Mucosa of gallbladder (tissue), 1 donor: ENCODE data around the gene GRIK1. TPM values are rescaled to one million over a fixed set of nuclear protein-coding genes. Genes with fewer than 3 reads are reported as not detected.
"Not testable (repeated sequence)": the region's sequence is repeated elsewhere in the genome, so short reads cannot be mapped to it uniquely, and the experiment has no call there.

ENCODE experiments used
- DNase-seq: peaks from one replicate; pipeline ENCODE4 v3.0.0-alpha.2; 2020; ENCODE audit warnings: low spot score
- total RNA-seq: library from RNA; stranded (reverse); gene quantifications from one replicate; pipeline ENCODE4 v1.2.1, GENCODE V29; 2021
- donor health status: DM: no; HTN: no; CAD: no.

Gene GRIK1
- total RNA-seq, result not detected

DNA sequence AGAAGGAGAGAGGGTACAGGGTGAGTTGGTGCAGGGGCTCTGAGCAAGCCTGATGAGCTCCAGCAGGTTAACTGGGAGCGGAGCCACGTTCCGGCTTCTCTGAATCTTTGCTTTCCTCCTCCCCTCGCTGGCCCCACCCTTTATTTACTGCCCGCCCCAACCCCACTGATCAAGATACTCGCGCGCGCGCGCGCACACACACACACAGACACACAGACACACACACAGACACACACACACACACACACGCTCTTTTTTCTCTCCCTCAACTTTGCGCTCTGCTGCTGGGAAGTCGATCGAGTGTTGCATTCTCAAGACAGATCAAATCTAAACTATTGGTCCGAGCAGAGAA lies at the start of gene GRIK1:
TSS of gene GRIK1 (minus strand) at position 73 of the 352 bp plus-strand sequence.
- DNase-seq, result no peak

DNA sequence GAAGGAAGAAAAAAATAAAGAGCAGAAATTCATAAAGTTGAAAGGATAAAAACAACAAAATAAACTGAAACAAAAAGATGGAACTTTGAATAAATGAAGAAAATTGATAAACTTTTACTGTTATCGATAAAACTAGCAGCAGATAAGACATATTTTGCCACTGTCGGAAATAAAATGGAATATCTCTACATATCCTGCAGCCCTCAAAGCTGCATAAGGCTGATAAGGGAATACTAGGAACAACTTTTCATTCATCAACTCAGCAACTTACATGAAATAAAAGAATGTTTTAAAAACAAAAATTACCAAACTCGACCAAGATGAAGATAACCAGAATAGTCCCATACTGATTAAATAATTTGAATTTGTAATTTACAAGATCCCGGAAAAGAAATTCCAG lies 48.0 kb upstream of the GRIK1 start:
- DNase-seq, result no peak

DNA sequence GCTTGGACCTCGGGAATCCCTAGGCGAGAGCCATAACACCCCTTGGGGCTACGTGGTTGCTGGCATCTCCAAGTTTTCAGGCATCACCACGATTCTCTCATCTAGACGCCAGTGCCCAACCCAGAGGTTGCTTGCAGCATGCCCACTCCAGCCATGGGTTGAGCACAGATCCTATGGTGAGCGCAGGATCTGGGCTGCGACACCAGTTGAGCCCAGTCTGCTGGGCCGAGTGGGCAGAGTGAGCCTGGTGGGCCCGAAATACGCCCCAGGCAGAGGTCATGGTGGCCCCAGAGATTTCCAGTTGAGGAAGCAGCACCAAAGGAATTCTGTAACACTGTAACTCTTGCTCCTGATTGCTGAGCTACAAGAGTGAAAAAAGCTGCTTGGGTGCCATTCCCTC lies 46.1 kb upstream of the GRIK1 start:
- DNase-seq, result no peak

DNA sequence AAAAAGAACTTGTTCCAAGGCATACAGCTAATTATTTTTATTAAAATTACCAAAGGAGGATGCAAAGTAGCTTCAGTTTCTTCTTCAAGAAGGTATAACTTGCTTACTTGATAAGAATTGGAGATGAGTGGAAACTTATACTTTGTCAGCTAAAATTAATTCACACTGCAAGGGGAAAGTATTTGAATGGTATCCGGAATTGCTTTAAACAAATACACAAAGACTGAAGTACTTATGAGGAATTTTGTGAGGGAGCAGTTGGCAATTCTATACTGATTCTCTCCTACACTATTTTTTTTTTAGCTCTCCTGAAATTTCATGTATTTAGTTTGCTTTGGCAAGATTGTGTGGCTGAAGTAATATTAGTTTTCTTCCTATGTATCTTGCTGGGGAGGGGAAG lies 39.2 kb upstream of the GRIK1 start:
- no peak for DNase-seq

DNA sequence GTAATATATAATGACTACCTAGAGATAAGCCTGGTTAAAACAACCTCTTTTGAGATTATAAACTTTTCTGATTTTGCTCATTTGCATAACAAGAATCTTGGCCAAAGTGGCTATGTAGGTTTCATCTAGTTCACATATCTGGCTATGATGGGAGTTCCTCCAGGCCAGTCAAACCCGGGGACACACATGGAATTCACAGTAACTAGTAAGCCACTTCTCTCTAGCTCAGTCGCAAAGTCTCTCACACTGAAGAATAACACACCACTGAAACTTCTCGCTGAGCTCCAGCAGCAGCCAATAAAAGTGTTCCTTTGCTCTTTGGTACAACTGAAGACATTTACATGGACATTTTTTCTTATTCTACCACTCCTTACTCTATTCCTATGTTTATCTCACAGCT lies 36.0 kb upstream of the GRIK1 start:
- no peak for DNase-seq

DNA sequence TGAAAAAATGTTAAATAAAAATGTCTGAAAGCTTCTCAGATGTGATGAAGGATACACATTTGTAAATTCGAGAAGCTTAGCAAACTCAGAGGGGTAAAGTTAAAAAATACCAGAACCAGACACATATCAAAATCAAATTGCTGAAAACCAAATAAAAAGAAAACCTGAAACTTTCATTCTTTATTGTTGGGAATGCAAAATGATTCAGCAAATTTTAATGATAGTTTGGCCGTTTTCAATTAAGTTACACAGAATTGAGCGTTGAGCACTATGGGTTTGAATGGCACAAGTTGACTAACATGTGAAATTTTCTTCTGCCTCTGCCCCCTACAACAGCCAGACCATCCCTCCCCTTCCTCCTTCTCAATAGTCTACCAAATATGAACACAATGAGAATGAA lies 33.5 kb upstream of the GRIK1 start:
- no peak for DNase-seq

DNA sequence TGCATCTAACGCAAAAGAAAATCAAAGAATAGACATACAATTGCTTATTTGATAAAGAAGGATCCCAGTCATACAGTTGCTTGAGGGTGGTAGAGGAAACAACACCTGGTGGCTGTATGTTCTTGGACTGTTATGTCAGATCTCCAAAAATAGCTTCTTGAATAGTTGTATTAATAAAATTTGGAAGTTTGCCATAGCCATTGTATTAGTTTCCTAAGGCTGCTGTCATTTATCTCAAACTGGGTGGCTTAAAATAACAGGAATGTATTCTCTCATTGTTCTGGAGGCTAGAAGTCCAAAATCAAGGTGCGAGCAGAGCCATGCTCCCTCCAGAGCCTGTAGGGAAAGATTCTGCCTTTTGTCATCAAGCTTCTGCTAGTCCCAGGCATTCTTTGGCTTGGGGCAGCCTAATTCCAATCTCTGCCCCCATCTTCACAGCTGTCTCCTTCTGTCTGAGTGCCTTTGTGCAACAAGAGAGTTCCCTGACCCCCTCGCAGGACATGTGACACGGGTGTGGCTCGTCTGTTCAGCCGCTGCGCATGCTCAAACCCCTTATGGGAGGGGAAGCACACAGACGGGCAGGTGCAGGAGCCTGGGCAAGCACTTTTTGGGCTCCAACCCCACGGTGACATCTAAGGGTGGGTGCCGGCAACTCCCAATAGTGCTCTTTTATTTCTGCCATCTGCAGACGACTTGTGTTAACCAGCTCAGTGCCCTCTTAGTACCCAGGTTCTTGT lies 21.7 kb upstream of the GRIK1 start:
- DNase-seq, result no peak

DNA sequence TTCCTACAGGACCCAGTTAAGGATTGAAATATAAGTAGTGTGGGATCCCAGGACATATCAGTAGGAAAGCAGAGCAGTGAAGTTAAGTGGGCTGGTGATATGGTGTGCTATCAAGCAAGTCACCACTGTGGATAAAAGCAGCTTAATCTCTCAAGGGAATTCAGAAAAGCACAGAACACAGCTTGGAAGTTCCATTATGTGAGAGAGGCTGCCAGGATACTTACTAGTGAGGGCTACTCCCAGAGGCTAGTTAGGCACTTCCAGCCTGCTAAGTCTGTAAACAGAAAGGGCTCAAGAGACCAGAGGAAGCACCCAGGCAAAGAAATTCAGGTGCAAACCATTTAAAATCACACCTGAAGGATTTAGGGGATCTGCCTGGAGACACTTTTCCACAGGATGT lies 18.8 kb upstream of the GRIK1 start:
- DNase-seq, result no peak

DNA sequence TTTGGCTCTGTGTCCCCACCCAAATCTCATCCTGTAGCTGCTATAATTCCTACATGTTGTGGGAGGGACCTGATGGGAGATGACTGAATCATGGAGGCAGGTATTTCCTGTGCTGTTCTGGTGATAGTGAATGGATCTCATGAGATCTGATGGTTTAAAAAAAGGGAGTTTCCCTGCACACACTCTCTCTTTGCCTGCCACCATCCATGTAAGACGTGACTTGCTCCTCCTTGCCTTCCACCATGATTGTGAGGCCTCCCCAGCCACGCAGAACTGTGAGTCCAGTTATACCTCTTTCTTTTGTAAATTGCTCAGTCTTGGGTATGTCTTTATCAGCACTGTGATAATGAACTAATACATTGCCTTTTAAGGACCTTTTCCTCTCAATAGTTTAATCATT lies 18.2 kb upstream of the GRIK1 start:
- not testable (repeated sequence) for DNase-seq

DNA sequence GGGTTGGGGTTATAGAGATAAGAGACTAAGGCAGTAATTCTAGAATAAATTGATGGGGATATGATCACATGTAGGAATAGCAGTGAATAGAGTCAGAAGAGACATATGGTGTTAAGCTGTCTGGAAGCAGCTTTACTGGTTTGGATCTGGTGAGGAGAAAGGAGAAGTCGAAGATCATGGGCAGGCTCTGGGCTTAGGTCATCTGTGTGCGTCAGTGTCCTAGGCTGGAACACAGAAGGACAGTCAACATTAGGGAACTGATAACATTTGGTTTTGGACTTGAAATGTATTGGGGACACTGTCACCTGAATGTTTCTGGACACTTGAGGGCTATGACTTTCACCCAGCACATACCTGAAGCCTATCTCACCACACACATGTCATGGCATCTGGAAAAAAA lies 13.9 kb upstream of the GRIK1 start:
- DNase-seq, result no peak

DNA sequence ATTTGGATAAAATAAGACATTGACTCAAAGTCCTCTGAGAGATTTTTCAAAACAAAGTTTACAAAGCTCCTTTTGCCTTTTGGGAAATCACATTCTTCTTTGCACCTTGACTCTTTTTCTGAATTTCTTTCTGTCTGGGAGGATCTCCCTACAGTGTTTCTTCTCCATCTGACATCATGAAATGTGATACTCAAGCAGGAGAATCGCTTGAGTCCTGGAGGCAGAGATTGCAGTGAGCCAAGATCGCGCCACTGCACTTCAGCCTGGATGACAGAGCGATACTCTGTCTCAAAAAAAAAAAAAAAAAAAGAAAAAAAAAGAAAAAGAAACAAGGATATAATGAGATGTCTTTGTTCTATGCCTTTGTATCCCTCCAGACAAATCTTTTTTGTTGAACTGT lies 13.3 kb upstream of the GRIK1 start:
- no peak for DNase-seq

DNA sequence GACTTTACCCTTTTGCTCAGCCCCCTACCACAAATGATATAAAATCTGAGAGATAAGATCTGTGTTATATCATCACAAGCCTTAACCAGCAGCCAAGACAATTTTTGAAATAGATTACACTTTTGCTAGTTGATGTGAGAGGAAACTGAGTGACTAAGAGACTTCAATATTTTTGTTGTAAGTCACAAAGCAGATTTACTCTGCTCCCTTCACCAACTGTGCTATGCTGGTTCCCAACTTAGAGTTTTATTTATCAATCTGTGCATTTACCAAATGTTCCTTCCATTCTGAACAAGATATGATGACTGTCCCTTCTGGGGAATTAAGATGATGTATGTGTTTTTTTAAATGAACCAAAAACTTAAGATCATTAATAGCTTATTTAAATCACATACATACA lies 12.1 kb upstream of the GRIK1 start:
- DNase-seq, result no peak

DNA sequence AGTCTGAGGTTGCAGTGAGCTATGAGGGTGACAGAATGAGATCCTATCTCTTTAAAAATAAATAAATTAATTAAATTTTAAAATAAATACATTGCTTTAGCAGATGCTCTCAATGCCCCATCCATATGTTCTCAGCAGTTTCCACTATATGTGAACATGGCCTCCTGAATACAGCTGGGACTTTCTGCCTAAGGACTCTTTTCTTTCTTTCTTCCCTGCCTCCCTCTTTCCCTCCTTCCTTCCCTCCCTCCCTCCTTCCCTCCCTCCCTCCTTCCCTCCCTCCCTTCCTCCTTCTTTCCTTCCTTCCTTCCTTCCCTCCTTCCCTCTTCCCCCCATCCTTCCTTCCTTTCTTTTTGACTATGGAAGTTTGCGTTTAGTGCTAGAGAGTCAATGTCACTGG lies 10.2 kb upstream of the GRIK1 start:
- no peak for DNase-seq

DNA sequence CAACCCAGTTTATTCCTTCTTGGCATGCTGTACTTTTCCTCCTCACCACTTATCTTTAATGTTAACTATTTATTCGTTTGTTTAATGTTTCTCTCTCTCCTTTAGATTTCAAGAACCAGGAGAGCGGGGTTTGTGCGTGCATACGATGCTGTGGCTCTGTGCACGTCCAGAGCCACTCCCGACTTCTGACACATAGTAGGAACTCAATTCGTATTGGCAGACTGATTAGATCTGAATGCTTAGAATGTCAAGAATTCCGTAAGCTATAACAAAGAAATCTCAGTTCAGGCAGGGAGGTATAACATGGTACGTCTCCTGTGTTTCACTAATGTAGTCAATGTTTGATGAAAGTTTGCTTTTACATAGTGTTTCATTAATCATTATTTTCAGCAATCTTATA lies 7.3 kb upstream of the GRIK1 start:
- no peak for DNase-seq

DNA sequence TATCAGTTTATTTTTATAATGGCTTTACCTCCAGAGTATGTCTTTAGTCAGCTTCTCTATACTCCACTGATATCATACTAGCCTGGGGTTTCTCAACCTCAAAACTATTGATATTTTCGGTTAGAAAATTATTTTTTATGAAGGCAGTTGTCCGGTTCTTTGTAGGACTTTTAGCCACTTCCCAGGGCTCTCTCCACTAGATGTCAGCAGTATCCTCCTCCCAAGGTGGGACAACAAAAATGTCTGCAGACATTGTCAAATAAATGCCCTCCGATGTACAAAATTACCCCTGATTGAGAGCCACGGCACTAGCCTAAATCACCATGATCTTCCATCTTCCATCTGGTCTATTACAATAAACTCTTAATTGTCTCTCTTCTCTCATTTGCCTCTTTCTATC lies 4.1 kb upstream of the GRIK1 start:
- DNase-seq, result no peak

DNA sequence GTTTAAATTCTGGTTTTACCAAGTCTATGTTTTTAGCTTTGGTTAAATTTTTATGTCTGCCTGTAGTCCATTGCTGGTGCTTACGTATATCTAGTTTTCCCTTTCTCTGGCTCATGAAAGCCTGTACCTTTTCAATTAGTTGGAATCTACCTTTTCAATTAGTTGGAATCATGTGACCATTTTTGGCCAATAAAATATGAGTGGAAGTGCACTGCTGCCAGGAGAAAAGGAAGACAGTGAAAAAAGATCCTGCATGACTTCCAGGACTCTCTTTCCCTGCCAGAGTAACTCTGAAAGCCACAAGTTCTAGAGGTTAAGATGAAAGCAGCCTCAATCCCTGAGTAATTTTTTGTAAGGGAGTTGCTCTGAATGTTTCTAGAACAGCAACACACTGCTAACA lies 2.2 kb upstream of the GRIK1 start:
- no peak for DNase-seq

DNA sequence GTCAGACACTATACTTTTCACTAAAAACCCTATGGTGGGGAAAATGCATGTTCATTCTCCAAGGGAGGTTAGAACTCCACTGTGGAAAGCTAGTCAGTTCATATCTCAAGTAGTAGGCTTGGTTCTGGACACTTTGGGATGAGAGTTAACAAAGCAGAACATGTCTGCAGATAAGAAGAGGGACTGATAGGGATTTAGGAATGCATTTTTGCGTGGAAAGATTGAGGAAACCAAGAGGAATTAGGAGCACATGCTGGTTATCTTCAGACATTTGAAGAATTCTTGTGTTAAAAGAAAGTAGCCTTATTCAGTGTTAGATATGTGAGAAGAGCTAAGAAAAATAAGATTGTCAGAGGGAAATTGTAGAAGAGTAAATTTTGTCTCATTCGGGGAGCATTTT lies 1.2 kb upstream of the GRIK1 start:
- no peak for DNase-seq

DNA sequence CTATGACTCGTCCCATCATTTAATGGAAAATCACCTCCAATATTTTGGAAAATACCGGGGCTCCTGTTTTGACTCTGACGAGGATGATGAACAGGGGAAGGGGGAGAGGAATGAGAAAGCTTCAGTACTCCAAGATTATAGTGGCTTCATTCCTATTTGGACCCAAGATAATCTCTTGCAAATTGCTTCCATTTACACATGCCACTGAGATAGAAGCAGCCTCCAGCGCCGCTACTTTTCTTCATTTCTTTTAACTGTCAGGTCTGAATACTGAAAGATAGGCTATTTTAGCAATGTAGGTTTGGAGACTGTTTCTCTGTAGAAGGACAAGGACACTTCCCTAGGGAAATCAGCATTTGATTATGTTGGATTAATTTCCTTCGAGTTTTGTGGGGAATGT lies 565 bp upstream of the GRIK1 start:
- DNase-seq, result no peak

DNA sequence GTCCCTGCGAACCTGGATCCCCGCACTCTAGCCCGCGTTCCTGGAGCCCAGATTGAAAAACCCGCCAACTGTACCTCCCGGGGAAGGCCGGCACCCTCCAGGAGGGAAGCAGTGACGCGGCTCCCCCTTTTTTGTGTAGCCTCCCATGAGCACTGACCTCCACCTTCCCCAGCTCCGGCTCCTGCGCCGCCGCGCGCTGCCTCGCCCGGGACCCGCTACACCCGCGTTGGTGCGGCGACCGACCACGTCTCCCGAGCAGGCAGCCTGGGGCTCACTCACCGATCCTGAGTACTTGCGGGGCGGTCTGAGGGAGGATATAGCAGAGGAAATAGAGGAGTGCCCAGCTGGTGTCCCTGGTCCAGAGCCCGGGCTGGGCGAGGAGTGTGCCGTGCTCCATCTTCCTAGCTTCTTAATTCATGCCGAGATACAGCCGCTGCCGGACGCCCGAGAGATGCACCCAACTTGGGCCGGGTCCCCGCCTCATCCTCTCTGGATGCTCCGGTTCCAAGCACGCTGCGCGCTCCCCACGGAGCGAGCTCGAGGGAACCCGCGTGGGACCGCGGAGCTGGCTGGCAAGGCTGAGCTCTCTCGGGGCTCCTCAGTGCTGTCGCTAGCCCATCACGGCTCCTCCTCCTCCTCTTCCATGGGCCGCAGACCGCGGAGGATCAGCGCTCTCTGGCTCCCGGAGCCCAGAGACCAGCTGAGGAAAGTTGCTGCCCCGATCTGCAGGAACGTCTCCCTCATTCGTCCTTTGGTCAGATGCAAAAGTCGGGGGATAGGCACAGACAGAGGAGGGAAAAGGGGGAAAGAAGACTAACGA lies 482 bp downstream of the GRIK1 start:
- DNase-seq, result no peak

DNA sequence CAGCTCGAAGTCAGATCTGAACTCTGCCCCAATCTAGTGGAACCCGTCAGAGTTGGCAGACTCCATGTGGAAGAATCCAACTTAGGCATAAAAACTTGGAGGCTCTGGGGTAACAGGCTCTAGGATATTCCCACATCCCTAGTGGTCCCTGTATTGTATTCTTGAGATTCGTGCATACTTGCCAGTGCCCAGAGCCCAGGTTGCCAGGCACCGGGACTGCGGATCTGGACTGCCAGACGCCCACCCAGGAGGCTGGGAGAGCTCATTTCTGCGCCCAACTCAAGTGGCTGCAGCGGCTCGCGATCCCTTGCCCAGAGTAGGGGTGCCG lies 1.1 kb downstream of the GRIK1 start:
- no peak for DNase-seq

DNA sequence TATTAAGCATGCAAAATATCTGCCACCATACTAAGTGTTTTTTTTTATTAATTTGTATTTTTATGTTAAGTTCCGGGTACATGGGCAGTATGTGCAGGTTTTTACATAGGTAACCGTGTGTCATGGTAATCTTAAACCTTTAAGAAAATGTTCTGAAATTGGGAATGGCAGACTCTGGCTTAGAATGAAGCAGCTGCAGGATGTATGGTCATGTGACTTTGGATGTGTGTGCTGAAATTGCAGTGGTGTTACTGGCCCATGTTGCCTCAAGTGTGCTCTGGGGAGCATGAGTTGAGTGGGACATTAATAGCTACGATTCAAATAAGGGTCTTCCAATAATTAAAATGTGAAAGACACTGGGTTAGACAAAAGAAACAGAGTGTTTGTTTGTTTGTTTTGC lies 6.7 kb downstream of the GRIK1 start:
- DNase-seq, result no peak

DNA sequence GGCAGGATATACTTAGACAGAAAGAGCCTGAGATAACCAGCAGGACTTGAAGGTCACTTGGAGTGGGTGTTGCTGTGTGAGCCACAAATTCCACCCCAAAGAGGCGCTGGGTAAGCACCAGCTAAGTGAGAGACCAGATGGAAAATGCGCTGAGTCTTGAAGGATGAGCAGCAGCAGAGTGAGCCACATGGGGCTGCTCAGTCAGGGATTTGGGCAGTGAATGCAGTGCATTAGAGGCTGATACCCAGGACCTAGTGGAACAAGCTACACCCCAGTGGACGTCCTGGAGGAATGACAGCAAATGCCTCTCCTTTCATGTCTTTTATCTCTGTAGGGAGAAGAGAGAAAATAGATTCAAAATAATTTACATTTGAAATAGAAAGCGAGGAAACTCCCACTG lies 11.3 kb downstream of the GRIK1 start:
- no peak for DNase-seq

DNA sequence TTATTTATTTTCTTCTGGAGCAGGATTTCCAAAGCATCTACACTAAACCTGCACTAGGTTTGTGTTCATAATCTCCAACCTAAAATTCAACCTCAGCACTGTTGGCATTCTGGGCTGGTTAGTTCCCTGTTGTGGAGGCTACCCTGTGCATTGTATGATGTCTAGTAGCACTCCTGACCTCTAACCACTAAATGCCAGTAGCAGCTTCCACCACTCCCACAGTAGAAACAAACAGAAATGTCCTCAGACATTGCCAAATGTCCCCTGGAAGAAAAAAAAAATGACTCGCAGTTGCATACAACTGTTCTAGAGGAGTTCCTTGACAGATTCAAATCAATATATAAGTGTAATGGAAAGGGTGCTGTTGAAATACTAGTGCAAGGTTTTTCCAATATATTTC lies 18.9 kb downstream of the GRIK1 start:
- no peak for DNase-seq

DNA sequence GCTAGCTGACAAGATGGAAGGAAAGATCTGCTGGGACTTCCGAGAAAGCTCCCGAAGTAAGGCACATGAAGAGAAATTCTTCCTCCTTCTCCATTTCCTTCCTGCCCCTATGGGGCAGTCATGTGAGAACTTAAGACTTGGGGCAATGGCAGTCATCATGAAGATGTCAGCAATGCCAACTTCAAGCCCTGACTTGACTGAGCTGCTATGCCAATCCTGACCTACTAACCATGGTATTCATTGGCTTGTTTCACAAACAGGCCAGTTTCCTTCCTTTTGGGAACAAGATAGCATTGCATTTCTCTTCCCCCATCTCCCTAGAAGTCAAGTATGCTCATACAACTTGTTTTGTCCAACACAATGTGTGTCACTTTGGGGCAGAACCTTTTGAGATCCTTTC lies 25.5 kb downstream of the GRIK1 start:
- no peak for DNase-seq
